ENCODE data around the gene LRBA. TPM values are rescaled to one million over a fixed set of nuclear protein-coding genes. Genes with fewer than 3 reads are reported as not detected.
"Not testable (repeated sequence)": the region's sequence is repeated elsewhere in the genome, so short reads cannot be mapped to it uniquely, and the experiment has no call there.

LRBA gene
- total RNA-seq, 1 donor from 2014 or later: 39.9 TPM

- no peak for TF ChIP-seq CTCF (IDR thresholded peaks at IDR 0.05)
- ATAC-seq: no peak
- intact Hi-C loops (cut with DNase I): no loop called here
These were observed 81.1 kb downstream of the LRBA start for GRCh38 chr4:150934022-150934421.

GRCh38 chr4:150931796-150932195, 83.3 kb downstream of the LRBA start:
- intact Hi-C loops (cut with DNase I): no loop called here
- TF ChIP-seq CTCF (IDR thresholded peaks at IDR 0.05): no peak
- H3K9me3 ChIP-seq: no peaks in the 10 kb centered on the region
- no peaks in the 10 kb centered on the region for H3K4me1 ChIP-seq
- ATAC-seq (no peak), DNase-seq (no peak)
- no peak overlapping the region for H3K27ac ChIP-seq
- H3K27me3 ChIP-seq: no peaks in the 10 kb centered on the region
- H3K4me3 ChIP-seq: no peak overlapping the region
- H3K36me3 ChIP-seq: no peaks in the 10 kb centered on the region

More at GRCh38 chr4:150934022-150934421, 81.1 kb downstream of the LRBA start:
- no peaks in the 10 kb centered on the region for H3K27me3 ChIP-seq
- H3K9me3 ChIP-seq: no peaks in the 10 kb centered on the region
- H3K4me1 ChIP-seq: no peaks in the 10 kb centered on the region
- H3K36me3 ChIP-seq: no peaks in the 10 kb centered on the region
- no peak overlapping the region for H3K4me3 ChIP-seq
- no peak overlapping the region for H3K27ac ChIP-seq
- no peak for DNase-seq

- Histone ChIP-seq H3K4me1 (no peaks in the 10 kb centered on the region), H3K4me3 (no peak overlapping the region), H3K9me3 (no peaks in the 10 kb centered on the region), H3K27ac (no peak overlapping the region), H3K27me3 (no peaks in the 10 kb centered on the region), H3K36me3 (no peaks in the 10 kb centered on the region)
- intact Hi-C loops (cut with DNase I): no loop called here
- no peak for DNase-seq
- ATAC-seq: no peak
- no peak for TF ChIP-seq CTCF (IDR thresholded peaks at IDR 0.05)
These were observed 84.1 kb downstream of the LRBA start for GRCh38 chr4:150931005-150931404.

GRCh38 chr4:150923945-150924344, 91.1 kb downstream of the LRBA start:
- Histone ChIP-seq H3K9me3 (no peaks in the 10 kb centered on the region), H3K4me3 (no peak overlapping the region), H3K4me1 (no peaks in the 10 kb centered on the region), H3K27me3 (no peaks in the 10 kb centered on the region), H3K36me3 (peaks cover 15% of the 10 kb centered on the region), H3K27ac (no peak overlapping the region)
- DNase-seq: no peak
- intact Hi-C loops (cut with DNase I): no loop called here
- no peak for TF ChIP-seq CTCF (IDR thresholded peaks at IDR 0.05)
- no peak for ATAC-seq

- intact Hi-C loops (cut with DNase I); H3K27ac ChIP-seq: not testable (repeated sequence)
These were observed 93.6 kb downstream of the LRBA start for GRCh38 chr4:150921486-150921885.

GRCh38 chr4:150918562-150918961, 96.5 kb downstream of the LRBA start:
- H3K27ac ChIP-seq; H3K4me3 ChIP-seq; ATAC-seq; H3K4me1 ChIP-seq; H3K27me3 ChIP-seq; DNase-seq; H3K9me3 ChIP-seq; intact Hi-C loops (cut with DNase I): not testable (repeated sequence)
- peaks cover 38% of the 10 kb centered on the region for H3K36me3 ChIP-seq

More at GRCh38 chr4:150921486-150921885, 93.6 kb downstream of the LRBA start:
- not testable (repeated sequence) for ATAC-seq, H3K4me1 ChIP-seq, H3K27me3 ChIP-seq, DNase-seq, H3K9me3 ChIP-seq, H3K4me3 ChIP-seq
- peaks cover 20% of the 10 kb centered on the region for H3K36me3 ChIP-seq

- Histone ChIP-seq H3K27ac (no peak overlapping the region), H3K9me3 (no peaks in the 10 kb centered on the region), H3K4me1 (no peaks in the 10 kb centered on the region), H3K36me3 (peaks cover 26% of the 10 kb centered on the region), H3K4me3 (no peak overlapping the region), H3K27me3 (no peaks in the 10 kb centered on the region)
- DNase-seq (no peak), ATAC-seq (no peak)
- intact Hi-C loops (cut with DNase I): no loop called here
- no peak for TF ChIP-seq CTCF (IDR thresholded peaks at IDR 0.05)
These were observed 103.8 kb downstream of the LRBA start for GRCh38 chr4:150911326-150911725.
